ENCODE data around the gene FARS2. TPM values are rescaled to one million over a fixed set of nuclear protein-coding genes. Genes with fewer than 3 reads are reported as not detected.

FARS2 gene
- total and polyA plus RNA-seq, 2 of the 13 experiments (the other 11 are each of a cell fraction or from before 2014, with no cell fraction given): 15.4 to 26.0 TPM

DNA sequence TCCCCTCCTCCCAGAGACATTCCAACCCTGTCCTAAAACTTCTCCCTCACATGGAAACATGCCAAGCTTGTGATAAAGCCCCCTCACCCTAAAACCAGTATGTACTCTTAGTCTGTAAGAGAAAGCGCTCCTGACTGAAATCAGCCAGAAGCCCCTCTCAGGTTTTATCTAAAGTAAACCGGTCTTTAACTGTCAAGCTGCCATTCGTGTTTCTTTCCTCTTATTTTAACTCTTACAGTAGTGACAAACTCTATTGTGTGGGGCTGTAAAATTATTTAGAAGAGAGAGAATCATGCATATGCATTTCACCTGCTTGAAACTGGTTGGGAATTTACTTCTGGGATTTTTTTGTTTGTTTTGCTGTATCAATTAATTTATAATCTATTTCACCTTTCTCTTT is 62.7 kb downstream of the FARS2 start (continued):
- TF ChIP-seq, protein P1, sequence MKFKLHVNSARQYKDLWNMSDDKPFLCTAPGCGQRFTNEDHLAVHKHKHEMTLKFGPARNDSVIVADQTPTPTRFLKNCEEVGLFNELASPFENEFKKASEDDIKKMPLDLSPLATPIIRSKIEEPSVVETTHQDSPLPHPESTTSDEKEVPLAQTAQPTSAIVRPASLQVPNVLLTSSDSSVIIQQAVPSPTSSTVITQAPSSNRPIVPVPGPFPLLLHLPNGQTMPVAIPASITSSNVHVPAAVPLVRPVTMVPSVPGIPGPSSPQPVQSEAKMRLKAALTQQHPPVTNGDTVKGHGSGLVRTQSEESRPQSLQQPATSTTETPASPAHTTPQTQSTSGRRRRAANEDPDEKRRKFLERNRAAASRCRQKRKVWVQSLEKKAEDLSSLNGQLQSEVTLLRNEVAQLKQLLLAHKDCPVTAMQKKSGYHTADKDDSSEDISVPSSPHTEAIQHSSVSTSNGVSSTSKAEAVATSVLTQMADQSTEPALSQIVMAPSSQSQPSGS (CRISPR knock-in tag; IDR thresholded peaks at IDR 0.05): no peak

DNA sequence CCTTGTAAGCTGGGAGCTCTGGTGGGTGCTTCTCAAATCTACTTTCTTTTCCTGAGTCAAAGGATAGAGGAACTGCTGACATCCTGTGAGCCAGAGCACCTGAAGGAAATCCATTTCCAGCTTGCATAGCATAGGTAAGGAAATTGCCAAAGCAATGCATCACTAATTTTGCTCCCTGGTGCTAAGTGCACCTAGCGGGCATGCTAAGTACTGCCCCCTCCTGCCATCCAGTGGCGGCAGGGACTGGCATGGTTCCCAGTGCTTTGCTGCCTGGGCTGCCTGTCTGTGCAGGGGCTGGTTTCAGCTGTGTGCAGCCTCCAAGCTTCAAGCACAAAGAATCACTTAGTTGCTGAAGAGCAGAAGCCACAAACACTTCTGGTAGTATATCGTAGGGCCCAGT is 63.9 kb downstream of the FARS2 start:
- in situ Hi-C loops (cut with HindIII; ENCODE audit: extremely low pct_ligation_motif_present, low pct_unique_long_range_greater_than_20kb): no loop called here
- ChIA-PET POLR2A (no interaction called here), CTCF (ENCODE audit: low intra/inter-chr PET ratio, low total read pairs) (no interaction called here)
- H3K4me3 ChIP-seq (replicated peaks in 1 of 3; ENCODE audit: insufficient read depth in 1 of 3, low read depth in 2 of 3, low read length in 3 of 3): no peak overlapping the region
- no peak overlapping the region for H3K27ac ChIP-seq (ENCODE audit: extremely low read length, insufficient read depth, low read length)
- H2AFZ ChIP-seq (ENCODE audit: low read length): no peak overlapping the region
- intact Hi-C loops (cut with micrococcal nuclease; ENCODE audit: unreplicated experiment): no loop called here
- H3K4me2 ChIP-seq (ENCODE audit: low read depth, low read length): no peak overlapping the region
- no peaks in the 10 kb centered on the region for H3K4me1 ChIP-seq (ENCODE audit: insufficient read depth, low read length)
- BruUV-seq (replicated peaks): no TSS peak
- no peaks in the 10 kb centered on the region for H3K27me3 ChIP-seq (ENCODE audit: control insufficient read depth in 1 of 2, insufficient read depth in 2 of 2, low read length in 2 of 2)
- H3K9me3 ChIP-seq (ENCODE audit: low read length): peaks cover 14% of the 10 kb centered on the region
- DNase-seq (ENCODE audit: low spot score) (no peak), FAIRE-seq (no peak), ATAC-seq (no peak)
- H3K9ac ChIP-seq (ENCODE audit: insufficient read depth, low read depth, low read length): no peak overlapping the region
- no peaks in the 10 kb centered on the region for H3K79me2 ChIP-seq (ENCODE audit: insufficient read depth, low read length)
- no peaks in the 10 kb centered on the region for H4K20me1 ChIP-seq (ENCODE audit: insufficient read depth, low read length)
- 98% methylated on average over 3 of the region's 3 CpGs for WGBS (ENCODE audit: low lambda C conversion rate)
- peaks cover 2 to 6% of the 10 kb centered on the region in 2 experiments; a peak in 3 of 5 replicates for H3K36me3 ChIP-seq (replicated peaks in 1 of 2; ENCODE audit: control insufficient read depth in 1 of 2, insufficient read depth in 2 of 2, low read length in 2 of 2)
- no peak for TF ChIP-seq ZNF7 (CRISPR knock-in tag; IDR thresholded peaks at IDR 0.05)
- TF ChIP-seq, protein P2, sequence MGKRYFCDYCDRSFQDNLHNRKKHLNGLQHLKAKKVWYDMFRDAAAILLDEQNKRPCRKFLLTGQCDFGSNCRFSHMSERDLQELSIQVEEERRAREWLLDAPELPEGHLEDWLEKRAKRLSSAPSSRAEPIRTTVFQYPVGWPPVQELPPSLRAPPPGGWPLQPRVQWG (CRISPR knock-in tag; IDR thresholded peaks at IDR 0.05; ENCODE audit: borderline replicate concordance, low read depth): no peak
- TF ChIP-seq ZNF780A (CRISPR knock-in tag; IDR thresholded peaks at IDR 0.05): no peak
- TF ChIP-seq ZNF101 (CRISPR knock-in tag; IDR thresholded peaks at IDR 0.05; ENCODE audit: borderline replicate concordance, low read depth): no peak
- TF ChIP-seq, protein P3, sequence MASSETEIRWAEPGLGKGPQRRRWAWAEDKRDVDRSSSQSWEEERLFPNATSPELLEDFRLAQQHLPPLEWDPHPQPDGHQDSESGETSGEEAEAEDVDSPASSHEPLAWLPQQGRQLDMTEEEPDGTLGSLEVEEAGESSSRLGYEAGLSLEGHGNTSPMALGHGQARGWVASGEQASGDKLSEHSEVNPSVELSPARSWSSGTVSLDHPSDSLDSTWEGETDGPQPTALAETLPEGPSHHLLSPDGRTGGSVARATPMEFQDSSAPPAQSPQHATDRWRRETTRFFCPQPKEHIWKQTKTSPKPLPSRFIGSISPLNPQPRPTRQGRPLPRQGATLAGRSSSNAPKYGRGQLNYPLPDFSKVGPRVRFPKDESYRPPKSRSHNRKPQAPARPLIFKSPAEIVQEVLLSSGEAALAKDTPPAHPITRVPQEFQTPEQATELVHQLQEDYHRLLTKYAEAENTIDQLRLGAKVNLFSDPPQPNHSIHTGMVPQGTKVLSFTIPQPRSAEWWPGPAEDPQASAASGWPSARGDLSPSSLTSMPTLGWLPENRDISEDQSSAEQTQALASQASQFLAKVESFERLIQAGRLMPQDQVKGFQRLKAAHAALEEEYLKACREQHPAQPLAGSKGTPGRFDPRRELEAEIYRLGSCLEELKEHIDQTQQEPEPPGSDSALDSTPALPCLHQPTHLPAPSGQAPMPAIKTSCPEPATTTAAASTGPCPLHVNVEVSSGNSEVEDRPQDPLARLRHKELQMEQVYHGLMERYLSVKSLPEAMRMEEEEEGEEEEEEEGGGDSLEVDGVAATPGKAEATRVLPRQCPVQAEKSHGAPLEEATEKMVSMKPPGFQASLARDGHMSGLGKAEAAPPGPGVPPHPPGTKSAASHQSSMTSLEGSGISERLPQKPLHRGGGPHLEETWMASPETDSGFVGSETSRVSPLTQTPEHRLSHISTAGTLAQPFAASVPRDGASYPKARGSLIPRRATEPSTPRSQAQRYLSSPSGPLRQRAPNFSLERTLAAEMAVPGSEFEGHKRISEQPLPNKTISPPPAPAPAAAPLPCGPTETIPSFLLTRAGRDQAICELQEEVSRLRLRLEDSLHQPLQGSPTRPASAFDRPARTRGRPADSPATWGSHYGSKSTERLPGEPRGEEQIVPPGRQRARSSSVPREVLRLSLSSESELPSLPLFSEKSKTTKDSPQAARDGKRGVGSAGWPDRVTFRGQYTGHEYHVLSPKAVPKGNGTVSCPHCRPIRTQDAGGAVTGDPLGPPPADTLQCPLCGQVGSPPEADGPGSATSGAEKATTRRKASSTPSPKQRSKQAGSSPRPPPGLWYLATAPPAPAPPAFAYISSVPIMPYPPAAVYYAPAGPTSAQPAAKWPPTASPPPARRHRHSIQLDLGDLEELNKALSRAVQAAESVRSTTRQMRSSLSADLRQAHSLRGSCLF (CRISPR knock-in tag; IDR thresholded peaks at IDR 0.05; ENCODE audit: borderline replicate concordance): no peak
- TF ChIP-seq, protein P4, sequence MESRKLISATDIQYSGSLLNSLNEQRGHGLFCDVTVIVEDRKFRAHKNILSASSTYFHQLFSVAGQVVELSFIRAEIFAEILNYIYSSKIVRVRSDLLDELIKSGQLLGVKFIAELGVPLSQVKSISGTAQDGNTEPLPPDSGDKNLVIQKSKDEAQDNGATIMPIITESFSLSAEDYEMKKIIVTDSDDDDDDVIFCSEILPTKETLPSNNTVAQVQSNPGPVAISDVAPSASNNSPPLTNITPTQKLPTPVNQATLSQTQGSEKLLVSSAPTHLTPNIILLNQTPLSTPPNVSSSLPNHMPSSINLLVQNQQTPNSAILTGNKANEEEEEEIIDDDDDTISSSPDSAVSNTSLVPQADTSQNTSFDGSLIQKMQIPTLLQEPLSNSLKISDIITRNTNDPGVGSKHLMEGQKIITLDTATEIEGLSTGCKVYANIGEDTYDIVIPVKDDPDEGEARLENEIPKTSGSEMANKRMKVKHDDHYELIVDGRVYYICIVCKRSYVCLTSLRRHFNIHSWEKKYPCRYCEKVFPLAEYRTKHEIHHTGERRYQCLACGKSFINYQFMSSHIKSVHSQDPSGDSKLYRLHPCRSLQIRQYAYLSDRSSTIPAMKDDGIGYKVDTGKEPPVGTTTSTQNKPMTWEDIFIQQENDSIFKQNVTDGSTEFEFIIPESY (CRISPR knock-in tag; IDR thresholded peaks at IDR 0.05): peak; percentile 88
- TF ChIP-seq ZNF354B (CRISPR knock-in tag; IDR thresholded peaks at IDR 0.05): no peak
- no peak for TF ChIP-seq LCORL (IDR thresholded peaks at IDR 0.05)
- no peak for TF ChIP-seq LCORL (CRISPR knock-in tag; IDR thresholded peaks at IDR 0.05)
- TF ChIP-seq, protein P5, sequence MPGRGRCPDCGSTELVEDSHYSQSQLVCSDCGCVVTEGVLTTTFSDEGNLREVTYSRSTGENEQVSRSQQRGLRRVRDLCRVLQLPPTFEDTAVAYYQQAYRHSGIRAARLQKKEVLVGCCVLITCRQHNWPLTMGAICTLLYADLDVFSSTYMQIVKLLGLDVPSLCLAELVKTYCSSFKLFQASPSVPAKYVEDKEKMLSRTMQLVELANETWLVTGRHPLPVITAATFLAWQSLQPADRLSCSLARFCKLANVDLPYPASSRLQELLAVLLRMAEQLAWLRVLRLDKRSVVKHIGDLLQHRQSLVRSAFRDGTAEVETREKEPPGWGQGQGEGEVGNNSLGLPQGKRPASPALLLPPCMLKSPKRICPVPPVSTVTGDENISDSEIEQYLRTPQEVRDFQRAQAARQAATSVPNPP (CRISPR knock-in tag; IDR thresholded peaks at IDR 0.05): no peak
- no peak for TF ChIP-seq TCF12 (IDR thresholded peaks at IDR 0.05)
- no peak for TF ChIP-seq TCF12 (CRISPR knock-in tag; IDR thresholded peaks at IDR 0.05)
- no peak for TF ChIP-seq RFXAP (CRISPR knock-in tag; IDR thresholded peaks at IDR 0.05; ENCODE audit: borderline replicate concordance)

All from HepG2 (cell line).